BJ (cell line): ENCODE data around the gene MCTP1. TPM values are rescaled to one million over a fixed set of nuclear protein-coding genes. Genes with fewer than 3 reads are reported as not detected.

Source experiments
- CTCF ChIA-PET: fragments of 350-600 bp; formaldehyde crosslinking; extraction: SDS; loops from one replicate; lab custom pipeline; 2021; ENCODE audit warnings: antibody characterized with exemption, inconsistent platforms; lab: Yijun Ruan, JAX
- POLR2A ChIA-PET: fragments of 300-600 bp; sonication (Branson Sonifier 250); formaldehyde crosslinking; extraction: SDS; loops from one replicate; lab custom pipeline; 2021; ENCODE audit warnings: antibody characterized with exemption; lab: Charles Lee
- DNase-seq: peaks from one replicate; pipeline ENCODE4 v3.0.0-alpha.2; 2011; ENCODE audit warnings: low read depth
- H3K27me3 ChIP-seq: 2 replicates; pipeline ENCODE4 v1.6.0; 2011; ENCODE audit warnings: low read length; ENCODE audit not compliant: control insufficient read depth, insufficient read depth
- H3K36me3 ChIP-seq: 2 replicates; pipeline ENCODE4 v1.5.1; 2011; ENCODE audit warnings: low read length; ENCODE audit not compliant: control insufficient read depth, insufficient read depth
- H3K4me3 ChIP-seq: 2 replicates; pipeline ENCODE4 v1.5.1; 2011; ENCODE audit warnings: low read depth, mild to moderate bottlenecking, control low read depth, low read length
- polyA plus RNA-seq: library from polyadenylated mRNA; depleted of rRNA; stranded (reverse); fragments of >200 nt; gene quantifications from 2 replicates; pipeline ENCODE4 v1.2.3, GENCODE V29; 2011
- TF ChIP-seq, protein P1 (sequence below): IDR thresholded peaks from 2 replicates; pipeline ENCODE4 v1.5.1; 2011; ENCODE audit warnings: low read depth, mild to moderate bottlenecking, control low read depth, inconsistent platforms, low read length, moderate library complexity; ENCODE audit not compliant: insufficient read depth

MCTP1 gene
- polyA plus RNA-seq, 1 experiment: 0.02 TPM

DNA sequence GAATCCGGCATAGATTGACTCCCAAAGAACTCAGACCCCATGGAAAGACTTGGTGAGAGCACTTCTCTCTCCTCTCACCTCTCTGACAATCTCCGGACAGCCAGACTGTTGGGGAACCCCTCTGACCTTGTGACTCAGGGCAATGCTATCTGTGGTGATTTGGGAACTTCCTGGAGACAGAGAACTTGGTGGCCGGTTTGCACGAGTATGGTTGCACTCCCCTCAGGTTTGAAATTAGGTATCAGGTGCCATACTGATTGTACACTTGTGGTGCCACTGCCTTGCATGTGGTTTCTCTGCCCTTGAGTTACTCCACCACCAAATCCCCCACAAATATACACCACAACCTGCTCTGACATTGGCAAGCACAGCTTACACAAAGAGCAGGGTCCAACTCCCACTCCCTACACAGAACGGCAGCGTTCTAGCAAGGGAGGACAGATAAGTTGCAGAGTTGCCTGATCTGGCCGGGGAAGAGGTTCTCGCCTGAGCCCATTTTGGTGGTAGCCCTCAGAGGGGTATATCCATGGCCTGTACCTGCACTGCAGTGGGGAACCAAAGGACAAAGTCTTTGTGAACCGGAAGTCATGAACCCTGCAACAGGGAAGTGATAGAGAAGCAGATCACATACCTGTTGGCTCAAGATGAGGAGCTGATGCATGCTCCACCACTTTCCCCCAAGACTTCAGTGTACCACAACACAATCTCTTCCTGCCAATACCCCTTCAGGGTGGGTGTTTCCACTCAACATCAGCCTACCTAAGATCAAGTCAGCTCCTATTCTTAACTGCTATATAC lies 255.1 kb downstream of the MCTP1 start:
- no peaks in the 10 kb centered on the region for H3K36me3 ChIP-seq
- H3K27me3 ChIP-seq: no peaks in the 10 kb centered on the region
- CTCF ChIA-PET: no interaction called here
- POLR2A ChIA-PET: no interaction called here
- no peak overlapping the region for H3K4me3 ChIP-seq
- TF ChIP-seq, protein P1, sequence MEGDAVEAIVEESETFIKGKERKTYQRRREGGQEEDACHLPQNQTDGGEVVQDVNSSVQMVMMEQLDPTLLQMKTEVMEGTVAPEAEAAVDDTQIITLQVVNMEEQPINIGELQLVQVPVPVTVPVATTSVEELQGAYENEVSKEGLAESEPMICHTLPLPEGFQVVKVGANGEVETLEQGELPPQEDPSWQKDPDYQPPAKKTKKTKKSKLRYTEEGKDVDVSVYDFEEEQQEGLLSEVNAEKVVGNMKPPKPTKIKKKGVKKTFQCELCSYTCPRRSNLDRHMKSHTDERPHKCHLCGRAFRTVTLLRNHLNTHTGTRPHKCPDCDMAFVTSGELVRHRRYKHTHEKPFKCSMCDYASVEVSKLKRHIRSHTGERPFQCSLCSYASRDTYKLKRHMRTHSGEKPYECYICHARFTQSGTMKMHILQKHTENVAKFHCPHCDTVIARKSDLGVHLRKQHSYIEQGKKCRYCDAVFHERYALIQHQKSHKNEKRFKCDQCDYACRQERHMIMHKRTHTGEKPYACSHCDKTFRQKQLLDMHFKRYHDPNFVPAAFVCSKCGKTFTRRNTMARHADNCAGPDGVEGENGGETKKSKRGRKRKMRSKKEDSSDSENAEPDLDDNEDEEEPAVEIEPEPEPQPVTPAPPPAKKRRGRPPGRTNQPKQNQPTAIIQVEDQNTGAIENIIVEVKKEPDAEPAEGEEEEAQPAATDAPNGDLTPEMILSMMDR: no peak
- DNase-seq: no peak

DNA sequence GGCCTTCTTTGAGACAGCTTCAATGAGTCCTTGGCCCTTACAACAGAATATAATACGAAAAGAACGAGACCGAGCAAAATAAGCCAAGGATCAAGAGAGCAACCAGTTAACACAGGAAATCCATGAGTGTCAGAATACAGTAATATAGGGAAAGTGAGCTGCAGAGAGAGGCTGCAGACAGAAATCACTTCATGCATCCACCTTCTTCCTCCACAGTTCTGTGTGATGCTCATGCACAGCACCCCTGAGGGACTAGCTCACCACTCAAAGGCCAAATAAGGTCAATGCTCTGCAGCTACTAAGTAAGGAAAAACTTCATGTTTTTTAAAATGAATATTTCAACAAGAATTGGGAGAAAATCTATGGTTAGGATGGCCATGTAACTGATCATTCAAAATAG lies 257.1 kb downstream of the MCTP1 start:
- no peaks in the 10 kb centered on the region for H3K27me3 ChIP-seq

DNA sequence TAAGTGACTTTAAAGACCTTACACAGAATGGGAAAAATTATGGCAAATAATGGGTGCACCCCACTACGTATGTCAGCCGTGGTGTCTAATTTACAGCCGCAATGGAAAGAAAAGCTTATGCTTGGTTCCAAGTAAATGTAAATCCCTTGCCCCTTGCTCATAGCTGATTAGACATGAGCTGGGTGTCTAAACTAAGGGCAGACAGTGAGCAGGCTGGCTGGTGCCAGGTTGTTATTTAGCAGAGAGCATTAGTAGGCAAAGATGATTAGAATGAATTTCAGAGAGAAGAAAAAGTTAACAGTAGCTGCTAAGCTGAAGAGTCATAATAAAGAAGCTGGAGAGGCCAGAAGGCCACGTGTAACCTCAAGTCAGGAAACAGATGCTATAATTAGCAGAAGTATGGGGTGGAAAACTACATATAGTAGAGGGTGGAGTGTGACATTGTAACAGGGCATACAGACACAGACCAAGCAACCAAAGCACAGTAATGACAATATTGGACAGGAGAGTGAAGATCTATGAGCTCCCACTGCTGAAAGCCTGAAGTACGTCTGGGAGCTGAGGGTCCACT lies 257.7 kb downstream of the MCTP1 start:
- Histone ChIP-seq H3K36me3 (no peaks in the 10 kb centered on the region), H3K27me3 (no peaks in the 10 kb centered on the region), H3K4me3 (no peak overlapping the region)
- no peak for DNase-seq
- TF ChIP-seq, protein P1: no peak
- ChIA-PET CTCF (interaction anchor here (1.0 kb wide), 1 partner anchor 32 kb away, joined by 3 read pairs; no protein-coding TSS in a partner anchor), POLR2A (no interaction called here)

More for the DNA sequence above, 257.1 kb downstream of the MCTP1 start:
- ChIA-PET CTCF (interaction anchor here (1.0 kb wide), 1 partner anchor 32 kb away, joined by 3 read pairs; no protein-coding TSS in a partner anchor), POLR2A (no interaction called here)
- H3K36me3 ChIP-seq: no peaks in the 10 kb centered on the region
- no peak overlapping the region for H3K4me3 ChIP-seq
- TF ChIP-seq, protein P1: no peak
- no peak for DNase-seq

DNA sequence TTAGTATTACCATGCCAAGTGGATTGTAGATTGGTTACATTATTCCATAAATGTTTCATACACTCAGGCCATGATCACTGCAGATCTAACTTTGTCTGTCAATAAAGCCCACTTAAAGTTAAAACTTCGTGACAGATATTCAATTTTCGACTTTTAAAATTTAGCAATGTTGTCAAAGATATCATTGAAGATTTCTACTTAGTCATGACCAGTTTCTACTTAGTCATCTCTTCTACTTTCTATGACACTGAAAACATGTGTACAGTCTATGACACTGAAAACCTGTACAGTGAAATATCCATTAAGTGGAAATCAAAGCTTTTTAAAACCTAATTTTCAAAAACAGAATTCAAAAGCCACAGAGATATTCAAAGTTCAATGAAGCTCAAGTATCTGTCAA lies 258.2 kb downstream of the MCTP1 start:
- Histone ChIP-seq H3K27me3 (no peaks in the 10 kb centered on the region), H3K4me3 (no peak overlapping the region), H3K36me3 (no peaks in the 10 kb centered on the region)
- TF ChIP-seq, protein P1: no peak
- CTCF ChIA-PET: interaction anchor here (1.0 kb wide), 1 partner anchor 33 kb away, joined by 3 read pairs; no protein-coding TSS in a partner anchor
- DNase-seq: no peak
- POLR2A ChIA-PET: no interaction called here

DNA sequence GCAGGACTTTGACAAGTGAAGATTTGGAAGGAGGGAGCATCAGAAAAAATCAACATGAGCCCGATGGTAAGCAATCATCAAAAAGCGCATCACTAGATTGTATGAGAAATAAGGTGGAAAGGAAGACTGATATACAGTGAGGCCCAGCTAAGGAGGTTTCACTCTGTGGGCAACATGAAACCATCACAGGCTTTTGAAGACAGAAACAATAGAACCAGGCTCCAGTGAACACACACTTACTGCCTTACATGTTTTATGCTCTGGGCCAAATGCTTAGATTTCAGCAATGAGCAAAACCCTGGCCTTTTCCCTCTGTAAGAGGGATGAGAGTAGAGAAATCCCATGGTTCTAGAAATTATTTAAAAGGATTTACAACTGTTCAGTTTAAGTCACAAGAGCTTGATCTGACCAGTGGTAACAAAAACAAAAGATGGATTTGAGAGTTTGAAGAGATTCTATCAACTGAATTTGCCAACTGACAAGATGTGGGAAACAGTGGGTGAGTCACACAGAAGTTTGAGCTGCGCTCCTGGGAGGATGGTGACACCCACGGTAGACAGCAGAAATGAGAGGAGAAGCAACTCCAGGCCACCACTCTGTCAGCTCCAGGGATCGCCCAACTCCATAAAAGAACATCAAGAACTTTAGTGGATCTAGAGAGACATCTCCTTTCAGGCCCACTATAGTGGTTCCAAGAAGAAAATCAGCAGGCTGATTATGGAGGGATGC lies 261.8 kb downstream of the MCTP1 start:
- no peak for DNase-seq
- Histone ChIP-seq H3K4me3 (no peak overlapping the region), H3K36me3 (no peaks in the 10 kb centered on the region), H3K27me3 (no peaks in the 10 kb centered on the region)
- ChIA-PET POLR2A (interaction anchor here (0.7 kb wide), 1 partner anchor 79 kb away, joined by 3 read pairs; no protein-coding TSS in a partner anchor), CTCF (no interaction called here)
- TF ChIP-seq, protein P1: no peak
